NAMALWA (cell line): Measurements from ENCODE around the gene CYP3A4.
"Not testable (repeated sequence)": the region's sequence is repeated elsewhere in the genome, so short reads cannot be mapped to it uniquely, and the experiment has no call there.

Source experiments
- DNase-seq: peaks from one replicate; pipeline ENCODE4 v3.0.0-alpha.2; 2015; ENCODE audit warnings: low spot score

CYP3A4 gene

GRCh38 chr7:99784007-99784406 is at the start of gene CYP3A4:
CYP3A4 (minus strand) TSS chr7:99784184; CDS start chr7:99784081, 103 bp downstream.
- no peak for DNase-seq

- DNase-seq, result no peak
These were observed 49.4 kb upstream of the CYP3A4 start for GRCh38 chr7:99833289-99833877.

GRCh38 chr7:99831595-99831994 is 47.6 kb upstream of the CYP3A4 start:
- no peak for DNase-seq

- no peak for DNase-seq
These were observed 45.7 kb upstream of the CYP3A4 start for GRCh38 chr7:99829524-99830160.

- no peak for DNase-seq
These were observed 44.8 kb upstream of the CYP3A4 start for GRCh38 chr7:99828811-99829210.

- DNase-seq, result no peak
These were observed 43.2 kb upstream of the CYP3A4 start for GRCh38 chr7:99827040-99827778.

GRCh38 chr7:99825873-99826272 is 41.9 kb upstream of the CYP3A4 start:
- DNase-seq, result no peak

- DNase-seq, result no peak
These were observed 41.5 kb upstream of the CYP3A4 start for GRCh38 chr7:99825452-99825851.

- DNase-seq, result no peak
These were observed 40.1 kb upstream of the CYP3A4 start for GRCh38 chr7:99824091-99824490.

- no peak for DNase-seq
These were observed 39.0 kb upstream of the CYP3A4 start for GRCh38 chr7:99822731-99823718.

GRCh38 chr7:99820408-99821027 is 36.5 kb upstream of the CYP3A4 start:
- no peak for DNase-seq

GRCh38 chr7:99808766-99809165 is 24.8 kb upstream of the CYP3A4 start:
- no peak for DNase-seq

GRCh38 chr7:99806839-99807478 is 23.0 kb upstream of the CYP3A4 start:
- no peak for DNase-seq

GRCh38 chr7:99805641-99806040 is 21.7 kb upstream of the CYP3A4 start:
- DNase-seq, result no peak

- not testable (repeated sequence) for DNase-seq
These were observed 19.1 kb upstream of the CYP3A4 start for GRCh38 chr7:99803118-99803517.

GRCh38 chr7:99801407-99801806 is 17.4 kb upstream of the CYP3A4 start:
- DNase-seq, result not testable (repeated sequence)

GRCh38 chr7:99798972-99799371 is 15.0 kb upstream of the CYP3A4 start:
- DNase-seq, result no peak

GRCh38 chr7:99795864-99796263 is 11.9 kb upstream of the CYP3A4 start:
- DNase-seq, result not testable (repeated sequence)

GRCh38 chr7:99794585-99795502 is 10.9 kb upstream of the CYP3A4 start:
- no peak for DNase-seq

- DNase-seq, result no peak
These were observed 9.5 kb upstream of the CYP3A4 start for GRCh38 chr7:99793443-99793842.
